HFF-Myc (cell line): ENCODE data around the gene MBP.

ENCODE experiments used
- DNase-seq: peaks from one replicate; pipeline ENCODE4 v3.0.0-alpha.2; 2011; ENCODE audit warnings: low read depth; ENCODE audit errors: extremely low read depth
- H3K4me3 ChIP-seq: replicated peaks from 2 replicates; pipeline ENCODE4 v1.5.1; 2011; ENCODE audit warnings: low read depth, mild to moderate bottlenecking, control low read depth, low read length
- TF ChIP-seq, protein P1 (sequence below): IDR thresholded peaks from 2 replicates; pipeline ENCODE4 v1.5.1; 2012; ENCODE audit warnings: mild to moderate bottlenecking, low read depth, low read length, control low read depth; ENCODE audit errors: missing control alignments

Gene MBP

GRCh38 chr18:76986406-76986805 lies 146.2 kb downstream of the MBP start:
- TF ChIP-seq, protein P1, sequence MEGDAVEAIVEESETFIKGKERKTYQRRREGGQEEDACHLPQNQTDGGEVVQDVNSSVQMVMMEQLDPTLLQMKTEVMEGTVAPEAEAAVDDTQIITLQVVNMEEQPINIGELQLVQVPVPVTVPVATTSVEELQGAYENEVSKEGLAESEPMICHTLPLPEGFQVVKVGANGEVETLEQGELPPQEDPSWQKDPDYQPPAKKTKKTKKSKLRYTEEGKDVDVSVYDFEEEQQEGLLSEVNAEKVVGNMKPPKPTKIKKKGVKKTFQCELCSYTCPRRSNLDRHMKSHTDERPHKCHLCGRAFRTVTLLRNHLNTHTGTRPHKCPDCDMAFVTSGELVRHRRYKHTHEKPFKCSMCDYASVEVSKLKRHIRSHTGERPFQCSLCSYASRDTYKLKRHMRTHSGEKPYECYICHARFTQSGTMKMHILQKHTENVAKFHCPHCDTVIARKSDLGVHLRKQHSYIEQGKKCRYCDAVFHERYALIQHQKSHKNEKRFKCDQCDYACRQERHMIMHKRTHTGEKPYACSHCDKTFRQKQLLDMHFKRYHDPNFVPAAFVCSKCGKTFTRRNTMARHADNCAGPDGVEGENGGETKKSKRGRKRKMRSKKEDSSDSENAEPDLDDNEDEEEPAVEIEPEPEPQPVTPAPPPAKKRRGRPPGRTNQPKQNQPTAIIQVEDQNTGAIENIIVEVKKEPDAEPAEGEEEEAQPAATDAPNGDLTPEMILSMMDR: no peak
- no peak overlapping the region for H3K4me3 ChIP-seq
- DNase-seq: no peak

GRCh38 chr18:76985951-76986236 lies 146.7 kb downstream of the MBP start:
- no peak for DNase-seq
- TF ChIP-seq, protein P1: no peak
- no peak overlapping the region for H3K4me3 ChIP-seq

DNA sequence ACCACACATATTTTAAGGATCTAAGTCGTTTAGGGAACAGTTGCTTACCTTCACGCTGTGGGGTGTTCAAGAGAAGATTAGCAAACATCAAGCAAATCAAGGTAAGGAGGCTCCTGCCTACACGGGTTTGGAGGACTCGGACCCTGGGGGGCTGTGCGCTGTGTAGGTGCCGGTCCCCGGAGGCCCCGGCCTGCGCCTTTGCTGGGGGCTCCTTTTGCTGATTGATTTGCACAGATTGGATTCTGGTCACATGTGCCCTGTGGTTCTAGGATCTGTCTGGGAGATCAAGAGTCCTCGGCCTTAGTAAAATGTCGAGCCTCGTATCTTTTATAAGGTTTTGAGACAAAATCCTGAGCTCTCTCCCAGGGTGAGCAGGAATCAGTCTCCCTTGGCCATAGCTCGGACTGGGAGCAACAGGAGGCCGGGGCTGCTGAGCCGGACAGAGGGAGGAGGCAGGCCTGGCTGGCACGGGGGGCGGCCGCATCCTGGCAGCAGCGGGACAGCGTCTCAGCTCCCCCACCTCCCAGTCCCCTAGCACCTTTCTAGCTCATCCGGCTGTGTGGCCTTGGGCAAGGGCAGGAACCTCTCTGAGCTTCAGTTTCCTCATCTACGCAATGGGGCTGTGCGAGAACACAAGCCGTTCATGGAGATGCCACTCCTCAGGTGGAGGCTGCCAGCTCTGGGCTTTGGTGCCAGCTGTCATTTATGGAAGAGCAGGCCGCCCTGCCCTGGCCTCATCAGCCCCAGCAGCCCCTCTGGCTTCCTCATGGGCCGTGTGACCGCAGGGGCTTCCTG lies 147.2 kb downstream of the MBP start:
- TF ChIP-seq, protein P1: no peak
- H3K4me3 ChIP-seq: no peak overlapping the region
- DNase-seq: no peak

- TF ChIP-seq, protein P1: no peak
- no peak for DNase-seq
- no peak overlapping the region for H3K4me3 ChIP-seq
Observed at GRCh38 chr18:76984193-76985155, 148.1 kb downstream of the MBP start.

- TF ChIP-seq, protein P1: no peak
- DNase-seq: no peak
Observed at GRCh38 chr18:76983613-76984051, 149.0 kb downstream of the MBP start.

DNA sequence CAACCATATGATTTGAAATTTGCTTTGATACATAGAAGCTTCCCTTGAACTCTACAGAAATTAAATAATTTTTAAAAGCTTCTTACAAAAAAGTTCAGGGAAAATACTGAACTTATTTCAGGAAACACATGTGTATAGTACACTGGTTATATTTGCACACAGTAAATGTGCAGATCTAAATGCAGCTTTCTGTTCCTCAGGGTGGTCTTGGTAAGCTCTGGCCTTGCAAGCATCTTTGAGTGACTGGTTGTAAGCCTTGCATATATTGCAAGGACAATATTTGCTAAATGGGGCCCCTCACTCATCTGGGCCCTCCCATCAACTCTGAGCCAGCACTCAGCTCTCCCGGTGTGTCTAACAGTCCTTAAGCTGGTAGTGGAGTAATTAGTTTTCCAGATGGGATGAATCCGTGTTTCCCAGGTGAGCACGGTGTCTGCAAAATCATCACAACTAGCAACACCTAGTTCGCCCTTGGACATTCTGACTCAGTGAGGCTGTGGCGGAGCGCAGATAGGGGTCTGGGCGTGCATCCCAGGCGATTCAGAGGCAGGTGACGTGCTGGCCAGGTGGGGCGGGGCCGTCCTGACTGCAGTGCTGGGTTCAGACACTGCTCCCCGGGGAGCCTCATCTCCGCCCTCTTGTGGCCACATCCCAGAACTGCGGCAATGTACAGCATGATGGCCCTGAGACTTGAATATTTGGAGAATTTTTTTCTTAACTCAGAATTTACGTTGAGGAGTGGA lies 149.6 kb downstream of the MBP start:
- peak; percentile 35 for DNase-seq
- TF ChIP-seq, protein P1: peak; percentile 95

More at GRCh38 chr18:76983613-76984051, 149.0 kb downstream of the MBP start:
- H3K4me3 ChIP-seq: no peak overlapping the region

More for the DNA sequence above, 149.6 kb downstream of the MBP start:
- H3K4me3 ChIP-seq: no peak overlapping the region
